HepG2 (cell line): ENCODE results near the gene AFG1L. TPM values are rescaled to one million over a fixed set of nuclear protein-coding genes. Genes with fewer than 3 reads are reported as not detected.
"Not testable (repeated sequence)": the region's sequence is repeated elsewhere in the genome, so short reads cannot be mapped to it uniquely, and the experiment has no call there.

Experiments
- ATAC-seq: fragments of 200-7000 bp; cut with Tn5 transposase; 3 replicates; pipeline ENCODE4 v1.9.1; 2020; ENCODE audit warnings: mild to moderate bottlenecking, moderate library complexity
- BruUV-seq: library from RNA; stranded (reverse); fragments of 400-500 nt; replicated peaks from 2 replicates; lab custom pipeline; 2021; lab: Mats Ljungman, UMichigan
- CTCF ChIA-PET: fragments of 300-600 bp; formaldehyde crosslinking; extraction: SDS; loops from one replicate; lab custom pipeline; 2021; ENCODE audit warnings: low total read pairs, inconsistent platforms, low intra/inter-chr PET ratio; lab: Yijun Ruan, JAX
- POLR2A ChIA-PET: fragments of 350-600 bp; sonication (Branson Sonifier 250); formaldehyde crosslinking; loops from one replicate; lab custom pipeline; 2020; ENCODE audit warnings: antibody characterized with exemption, inconsistent platforms; lab: Yijun Ruan, JAX
- DNase-seq: peaks from one replicate; pipeline ENCODE4 v3.0.0-alpha.2; 2015; ENCODE audit warnings: low spot score
- FAIRE-seq: peaks from 3 replicates; lab custom pipeline; 2011; peaks lifted over from hg19 to GRCh38; lab: Jason Lieb, UNC
- H2AFZ ChIP-seq: one replicate; pipeline ENCODE4 v1.6.1; 2011; ENCODE audit warnings: low read length, inconsistent platforms
- H3K27ac ChIP-seq: fragments of 300-600 bp; 3 replicates; pipeline ENCODE4 v1.8.0; 2011; ENCODE audit warnings: mixed run types, mild to moderate bottlenecking, mixed read lengths, low read length, inconsistent platforms; ENCODE audit not compliant: insufficient read depth; ENCODE audit errors: extremely low read length
- H3K27me3 ChIP-seq, 2 experiments: fragments of 200-600 bp in 1 of 2; 2 replicates in 1 of 2; 3 replicates in 1 of 2; pipeline versions ENCODE4 v1.6.0 to v1.8.0; 2011; ENCODE audit warnings: low read length in 2 of 2, mild to moderate bottlenecking in 2 of 2, moderate library complexity in 2 of 2, inconsistent platforms in 1 of 2; ENCODE audit not compliant: insufficient read depth in 2 of 2, control insufficient read depth in 1 of 2
- H3K36me3 ChIP-seq, 2 experiments: fragments of 200-600 bp in 1 of 2; replicated peaks in 1 of 2; 2 replicates in 1 of 2; 3 replicates in 1 of 2; pipeline versions ENCODE4 v1.5.1 to v1.8.0; 2011; ENCODE audit warnings: low read length in 2 of 2, inconsistent platforms in 1 of 2; ENCODE audit not compliant: insufficient read depth in 2 of 2, control insufficient read depth in 1 of 2
- H3K4me1 ChIP-seq: 2 replicates; pipeline ENCODE4 v1.5.1; 2012; ENCODE audit warnings: low read length, inconsistent platforms; ENCODE audit not compliant: insufficient read depth
- H3K4me2 ChIP-seq: 2 replicates; pipeline ENCODE4 v1.6.0; 2011; ENCODE audit warnings: low read depth, low read length, inconsistent platforms
- H3K4me3 ChIP-seq, 3 experiments: fragments of 200-600 bp in 1 of 3; sonication (generic), shearing (Covaris generic) in 1 of 3; replicated peaks in 1 of 3; 2 replicates each; pipeline ENCODE4 v1.5.1; 2011 to 2016; ENCODE audit warnings: low read length in 3 of 3, inconsistent platforms in 2 of 3, low read depth in 2 of 3, mild to moderate bottlenecking in 2 of 3, control low read depth in 1 of 3, mixed read lengths in 1 of 3; ENCODE audit not compliant: insufficient read depth in 1 of 3
- H3K79me2 ChIP-seq: one replicate; pipeline ENCODE4 v1.6.1; 2011; ENCODE audit warnings: low read length, inconsistent platforms; ENCODE audit not compliant: insufficient read depth
- H3K9ac ChIP-seq: 2 replicates; pipeline ENCODE4 v1.6.0; 2011; ENCODE audit warnings: mild to moderate bottlenecking, low read depth, low read length, inconsistent platforms; ENCODE audit not compliant: insufficient read depth
- H3K9me3 ChIP-seq: 2 replicates; pipeline ENCODE4 v1.5.1; 2012; ENCODE audit warnings: mild to moderate bottlenecking, low read length
- H4K20me1 ChIP-seq: 2 replicates; pipeline ENCODE4 v1.6.0; 2011; ENCODE audit warnings: inconsistent platforms, mild to moderate bottlenecking, low read length, moderate library complexity; ENCODE audit not compliant: insufficient read depth
- AGO2 ChIP-seq: fragments of 200-400 bp; formaldehyde crosslinking; optimal IDR thresholded peaks from 2 replicates; pipeline ENCODE3; 2017; ENCODE audit warnings: mild to moderate bottlenecking, low read depth, low read length, moderate library complexity
- ATF7-NPFF ChIP-seq: sonication (generic); formaldehyde crosslinking; IDR thresholded peaks from 2 replicates; pipeline ENCODE4 v1.8.1; 2023; ENCODE audit warnings: mild to moderate bottlenecking, low read depth, missing genetic modification reagents, moderate library complexity
- HNRNPL ChIP-seq: fragments of 200-400 bp; formaldehyde crosslinking; IDR thresholded peaks from 2 replicates; pipeline ENCODE4 v1.6.1; 2017; ENCODE audit warnings: mild to moderate bottlenecking, low read depth, low read length
- RBFOX2 ChIP-seq: fragments of 200-400 bp; formaldehyde crosslinking; IDR thresholded peaks from 2 replicates; pipeline ENCODE4 v1.6.1; 2017; ENCODE audit warnings: low read depth, mild to moderate bottlenecking, low read length
- ZNF142 ChIP-seq: sonication (generic); formaldehyde crosslinking; IDR thresholded peaks from 2 replicates; pipeline ENCODE4 v1.4.0; 2020; ENCODE audit warnings: missing genetic modification reagents
- ZNF674 ChIP-seq: sonication (generic); formaldehyde crosslinking; IDR thresholded peaks from 2 replicates; pipeline ENCODE4 v1.5.0; 2020; ENCODE audit warnings: low read depth, mild to moderate bottlenecking, missing genetic modification reagents
- ZNF737 ChIP-seq: sonication (generic); formaldehyde crosslinking; IDR thresholded peaks from 2 replicates; pipeline ENCODE4 v1.5.0; 2020; ENCODE audit warnings: missing genetic modification reagents, mild to moderate bottlenecking, borderline replicate concordance
- ZNF777 ChIP-seq: sonication (generic); formaldehyde crosslinking; IDR thresholded peaks from 2 replicates; pipeline ENCODE4 v1.4.0; 2020; ENCODE audit warnings: missing genetic modification reagents
- WGBS: methylation state at CpG from one replicate; pipeline ENCODE4 v1.1.6; 2017; ENCODE audit warnings: low lambda C conversion rate; 5-methylcytosine and 5-hydroxymethylcytosine counted together
- in situ Hi-C: cut with HindIII; loops from 2 replicates; pipeline ENCODE4 v1.10.0; 2017; ENCODE audit warnings: low pct_unique_long_range_greater_than_20kb; ENCODE audit not compliant: extremely low pct_ligation_motif_present
- intact Hi-C: fragments of 100-400 bp; cut with micrococcal nuclease; formaldehyde crosslinking; loops from one replicate; pipeline ENCODE4 v1.10.0; 2022; ENCODE audit not compliant: unreplicated experiment
- polyA plus RNA-seq, 8 experiments: library from polyadenylated mRNA; depleted of rRNA in 3 of 8; stranded (reverse) in 7 of 8; unstranded in 1 of 8; fragments of >200 nt; fragmentation: Illumina TruSeq in 4 of 8; extraction: Trizol in 4 of 8; gene quantifications; 2 replicates each; pipeline versions ENCODE4 v1.2.1 to v1.2.3, GENCODE V29; 2011 to 2016; ENCODE audit warnings: low read depth in 4 of 8, missing spikeins in 1 of 8, mixed read lengths in 1 of 8; ENCODE audit not compliant: insufficient read depth in 1 of 8
- total RNA-seq, 5 experiments: library from RNA; depleted of rRNA; stranded (reverse); fragments of >200 nt; fragmentation: Illumina TruSeq; extraction: Trizol; gene quantifications; 2 replicates each; pipeline ENCODE4 v1.2.3, GENCODE V29; 2016; ENCODE audit warnings: low read depth in 1 of 5
- TF ChIP-seq, protein P1 (sequence below): sonication (generic); formaldehyde crosslinking; IDR thresholded peaks from 2 replicates; pipeline ENCODE4 v1.4.0; 2020; ENCODE audit warnings: mild to moderate bottlenecking, missing genetic modification reagents
- TF ChIP-seq, protein P2 (sequence below): sonication (generic); formaldehyde crosslinking; IDR thresholded peaks from 2 replicates; pipeline ENCODE4 v1.8.1; 2023; ENCODE audit warnings: mild to moderate bottlenecking, moderate library complexity, missing genetic modification reagents

Gene AFG1L
- total and polyA plus RNA-seq, 2 of the 13 experiments (the other 11 are each of a cell fraction or from before 2014, with no cell fraction given): 3.1 to 14.0 TPM

DNA sequence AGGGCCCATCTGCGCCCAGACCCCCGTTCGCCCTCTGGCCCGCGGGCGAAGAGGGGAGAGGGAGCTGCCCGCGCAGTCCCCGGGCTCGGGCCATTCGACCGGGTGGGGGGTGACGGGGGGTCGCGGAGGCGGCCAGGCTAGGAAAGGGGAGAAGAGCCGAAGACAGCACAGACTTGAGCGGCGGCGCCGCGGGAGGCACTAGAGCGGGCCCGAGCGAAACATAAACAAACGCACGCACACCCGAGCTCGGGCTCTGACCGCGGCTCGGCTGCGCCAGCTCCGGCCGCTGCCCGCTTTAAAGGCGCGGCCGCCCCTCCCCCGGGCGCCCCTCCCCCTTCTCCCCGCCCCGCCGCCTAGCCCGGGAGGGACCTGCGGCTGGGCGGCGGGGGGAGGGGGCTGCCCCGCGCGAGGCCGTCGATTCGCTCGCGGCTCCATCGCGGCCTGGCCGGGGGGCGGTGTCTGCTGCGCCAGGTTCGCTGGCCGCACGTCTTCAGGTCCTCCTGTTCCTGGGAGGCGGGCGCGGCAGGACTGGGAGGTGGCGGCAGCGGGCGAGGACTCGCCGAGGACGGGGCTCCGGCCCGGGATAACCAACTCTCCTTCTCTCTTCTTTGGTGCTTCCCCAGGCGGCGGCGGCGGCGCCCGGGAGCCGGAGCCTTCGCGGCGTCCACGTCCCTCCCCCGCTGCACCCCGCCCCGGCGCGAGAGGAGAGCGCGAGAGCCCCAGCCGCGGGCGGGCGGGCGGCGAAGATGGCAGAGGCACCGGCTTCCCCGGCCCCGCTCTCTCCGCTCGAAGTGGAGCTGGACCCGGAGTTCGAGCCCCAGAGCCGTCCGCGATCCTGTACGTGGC is 265.8 kb downstream of the AFG1L start, which contains the start of gene FOXO3 (continued):
- TF ChIP-seq ZNF142 (CRISPR knock-in tag) (peak; percentile 94), ZNF737 (CRISPR knock-in tag) (no peak), HNRNPL (no peak), ATF7-NPFF (no peak; the same call in 1 of the 2 replicates)

- H3K79me2 ChIP-seq: peaks cover 48% of the 10 kb centered on the region
- CTCF ChIA-PET: not testable (repeated sequence)
- H3K4me1 ChIP-seq: peaks cover 53% of the 10 kb centered on the region
Observed at GRCh38 chr6:108561309-108561647, 266.4 kb downstream of the AFG1L start.

More at GRCh38 chr6:108561309-108561647, 266.4 kb downstream of the AFG1L start:
- POLR2A ChIA-PET: interaction anchor here (1.3 to 1.7 kb wide), 4 partner anchors 12 to 533 kb away, joined by 3 to 8 read pairs (median 4); partner anchors contain the start of genes CEP57L1 and SESN1
- intact Hi-C loops (loop anchor here (10.0 kb wide), 1 partner anchor 154 kb away; no protein-coding TSS in a partner anchor), in situ Hi-C loops (loop anchor here (5.0 kb wide), 1 partner anchor 221 kb away; no protein-coding TSS in a partner anchor)
- not testable (repeated sequence) for DNase-seq, H2AFZ ChIP-seq, H3K27ac ChIP-seq, H3K27me3 ChIP-seq, H3K36me3 ChIP-seq, BruUV-seq, FAIRE-seq, ATAC-seq, H3K9me3 ChIP-seq
- Histone ChIP-seq H4K20me1 (peaks cover 37% of the 10 kb centered on the region), H3K9ac (peak overlapping the region; percentile 79), H3K4me3 (peak overlapping the region; percentile 81 to 99 (median 90); a peak in 5 of 6 replicates), H3K4me2 (peak overlapping the region; percentile 94)
- no CpG with 5 or more reads among the region's 40 CpGs for WGBS
- TF ChIP-seq, protein P1, sequence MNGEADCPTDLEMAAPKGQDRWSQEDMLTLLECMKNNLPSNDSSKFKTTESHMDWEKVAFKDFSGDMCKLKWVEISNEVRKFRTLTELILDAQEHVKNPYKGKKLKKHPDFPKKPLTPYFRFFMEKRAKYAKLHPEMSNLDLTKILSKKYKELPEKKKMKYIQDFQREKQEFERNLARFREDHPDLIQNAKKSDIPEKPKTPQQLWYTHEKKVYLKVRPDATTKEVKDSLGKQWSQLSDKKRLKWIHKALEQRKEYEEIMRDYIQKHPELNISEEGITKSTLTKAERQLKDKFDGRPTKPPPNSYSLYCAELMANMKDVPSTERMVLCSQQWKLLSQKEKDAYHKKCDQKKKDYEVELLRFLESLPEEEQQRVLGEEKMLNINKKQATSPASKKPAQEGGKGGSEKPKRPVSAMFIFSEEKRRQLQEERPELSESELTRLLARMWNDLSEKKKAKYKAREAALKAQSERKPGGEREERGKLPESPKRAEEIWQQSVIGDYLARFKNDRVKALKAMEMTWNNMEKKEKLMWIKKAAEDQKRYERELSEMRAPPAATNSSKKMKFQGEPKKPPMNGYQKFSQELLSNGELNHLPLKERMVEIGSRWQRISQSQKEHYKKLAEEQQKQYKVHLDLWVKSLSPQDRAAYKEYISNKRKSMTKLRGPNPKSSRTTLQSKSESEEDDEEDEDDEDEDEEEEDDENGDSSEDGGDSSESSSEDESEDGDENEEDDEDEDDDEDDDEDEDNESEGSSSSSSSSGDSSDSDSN: peak; percentile 40; the same call in 1 of the 2 replicates
- TF ChIP-seq ZNF674 (CRISPR knock-in tag) (0 out of 2 replicates have a peak, but pooled peaks have one; percentile 9), ZNF777 (CRISPR knock-in tag) (peak; percentile 36), AGO2 (peak; percentile 62), RBFOX2 (peak; percentile 60; the same call in 1 of the 2 replicates)
- TF ChIP-seq, protein P2, sequence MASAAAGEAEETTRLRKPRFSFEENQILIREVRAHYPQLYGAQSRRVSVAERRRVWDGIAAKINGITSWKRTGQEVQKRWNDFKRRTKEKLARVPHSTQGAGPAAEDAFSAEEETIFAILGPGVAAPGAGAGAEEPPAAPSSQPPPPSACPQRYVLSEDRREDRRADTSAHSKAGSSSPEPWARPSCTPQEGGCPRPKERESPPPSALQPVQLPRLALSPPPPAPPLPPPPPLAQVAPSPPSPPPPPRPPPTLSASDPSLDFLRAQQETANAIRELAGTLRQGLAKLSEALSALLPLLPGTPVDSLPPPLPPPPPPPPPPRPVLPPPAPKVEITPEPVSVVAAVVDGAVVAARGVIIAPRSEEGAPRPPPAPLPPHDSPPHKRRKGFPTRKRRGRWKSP: 0 out of 2 replicates have a peak, but pooled peaks have one; percentile 11
